Kidney (tissue), 14 donors: ENCODE results near the gene NEUROD4. TPM values are rescaled to one million over a fixed set of nuclear protein-coding genes. Genes with fewer than 3 reads are reported as not detected.

Source experiments
- DNase-seq, 5 donors: peaks; one replicate each; pipeline ENCODE4 v3.0.0-alpha.2; 2013 to 2020
- FAIRE-seq: peaks from 2 replicates; lab custom pipeline; 2012; peaks lifted over from hg19 to GRCh38; lab: Jason Lieb, UNC
- H3K27ac ChIP-seq, 2 donors: one replicate each; pipeline ENCODE4 v1.7.0; 2013; ENCODE audit warnings: low read depth in 2 of 2, low read length in 2 of 2, inconsistent platforms in 1 of 2
- H3K27me3 ChIP-seq: one replicate; pipeline ENCODE4 v1.7.1; 2013; ENCODE audit warnings: low read length, inconsistent platforms; ENCODE audit not compliant: control insufficient read depth, insufficient read depth
- H3K36me3 ChIP-seq, 3 donors: one replicate each; pipeline versions ENCODE4 v1.7.0 to v1.7.1; 2013; ENCODE audit warnings: low read length in 3 of 3, control low read depth in 1 of 3, inconsistent platforms in 1 of 3; ENCODE audit not compliant: insufficient read depth in 3 of 3, control insufficient read depth in 2 of 3
- H3K4me1 ChIP-seq, 3 donors: one replicate each; pipeline versions ENCODE4 v1.7.0 to v1.7.1; 2013; ENCODE audit warnings: low read length in 3 of 3, inconsistent platforms in 1 of 3, low read depth in 1 of 3; ENCODE audit not compliant: control insufficient read depth in 2 of 3, insufficient read depth in 2 of 3
- H3K4me3 ChIP-seq, 3 donors: one replicate each; pipeline versions ENCODE4 v1.7.0 to v1.8.1; 2013; ENCODE audit warnings: low read length in 3 of 3, control low read depth in 1 of 3, inconsistent platforms in 1 of 3
- H3K9ac ChIP-seq, 3 donors: one replicate each; pipeline versions ENCODE4 v1.7.0 to v1.7.1; 2013; ENCODE audit warnings: low read length in 3 of 3, control low read depth in 1 of 3, inconsistent platforms in 1 of 3
- H3K9me3 ChIP-seq, 3 donors: one replicate each; pipeline versions ENCODE4 v1.7.0 to v1.7.1; 2013; ENCODE audit warnings: low read length in 3 of 3, control low read depth in 1 of 3, inconsistent platforms in 1 of 3; ENCODE audit not compliant: control insufficient read depth in 2 of 3, insufficient read depth in 1 of 3
- CTCF ChIP-seq: IDR thresholded peaks from 3 replicates; pipeline ENCODE4 v1.5.1; 2012; ENCODE audit warnings: mild to moderate bottlenecking, moderate library complexity, borderline replicate concordance; ENCODE audit not compliant: insufficient read depth; ENCODE audit errors: extremely low read depth
- intact Hi-C: fragments of 100-400 bp; cut with DNase I; formaldehyde crosslinking; loops from one replicate; pipeline ENCODE4 v1.11.1; 2022
- polyA plus RNA-seq: library from polyadenylated mRNA; stranded (reverse); fragments of 350-450 nt; fragmentation: Illumina TruSeq; extraction: RNeasy Lipid Tissue Mini Kit (QIAGEN cat#74804); gene quantifications from one replicate; pipeline ENCODE4 v1.2.3, GENCODE V29; 2014; ENCODE audit warnings: low read depth, low replicate concordance; ENCODE audit not compliant: insufficient read depth
- total RNA-seq: library from RNA; stranded (reverse); fragmentation: NEBNext Ultra II Directional; extraction: Animal tissue kit (Norgen Biotek cat#: 25700); gene quantifications from one replicate; pipeline ENCODE4 v1.2.1, GENCODE V29; 2021
- donor health status: control.
- donor health status: control.
- donor health status: control.
- donor health status: control.
- donor health status: control.
- donor health status: DM: yes; HTN: yes; CAD: no.
- donor health status: Normal renal cell carcinoma (clear cell type).

NEUROD4 gene
- total and polyA plus RNA-seq, 2 donors from 2014 or later: not detected

- no peak overlapping the region for H3K27ac ChIP-seq
- FAIRE-seq (no peak), DNase-seq (no peak)
- H3K9ac ChIP-seq: no peak overlapping the region
- intact Hi-C loops: no loop called here
- H3K27me3 ChIP-seq: no peaks in the 10 kb centered on the region
- no peak overlapping the region for H3K4me3 ChIP-seq
- H3K36me3 ChIP-seq: no peaks in the 10 kb centered on the region
- no peaks in the 10 kb centered on the region for H3K9me3 ChIP-seq
- no peak for TF ChIP-seq CTCF
- H3K4me1 ChIP-seq: no peaks in the 10 kb centered on the region
Observed at GRCh38 chr12:55065535-55065934, 45.8 kb downstream of the NEUROD4 start.

GRCh38 chr12:55067701-55068100, 47.9 kb downstream of the NEUROD4 start:
- TF ChIP-seq CTCF: no peak
- H3K9me3 ChIP-seq: no peaks in the 10 kb centered on the region
- H3K4me1 ChIP-seq: no peaks in the 10 kb centered on the region
- no peaks in the 10 kb centered on the region for H3K36me3 ChIP-seq
- H3K9ac ChIP-seq: no peak overlapping the region
- H3K27me3 ChIP-seq: no peaks in the 10 kb centered on the region
- H3K4me3 ChIP-seq: no peak overlapping the region
- intact Hi-C loops: no loop called here
- no peak overlapping the region for H3K27ac ChIP-seq
- DNase-seq: no peak
- no peak for FAIRE-seq

GRCh38 chr12:55068416-55069010, 48.7 kb downstream of the NEUROD4 start:
- DNase-seq (peak in 4 of 5 donors; percentile 47 to 77 (median 68)), FAIRE-seq (no peak)
- intact Hi-C loops: no loop called here
- Histone ChIP-seq H3K4me3 (no peak overlapping the region), H3K27ac (no peak overlapping the region), H3K36me3 (no peaks in the 10 kb centered on the region), H3K4me1 (no peaks in the 10 kb centered on the region), H3K27me3 (no peaks in the 10 kb centered on the region), H3K9me3 (no peaks in the 10 kb centered on the region), H3K9ac (no peak overlapping the region)
- peak; percentile 67 for TF ChIP-seq CTCF

DNA sequence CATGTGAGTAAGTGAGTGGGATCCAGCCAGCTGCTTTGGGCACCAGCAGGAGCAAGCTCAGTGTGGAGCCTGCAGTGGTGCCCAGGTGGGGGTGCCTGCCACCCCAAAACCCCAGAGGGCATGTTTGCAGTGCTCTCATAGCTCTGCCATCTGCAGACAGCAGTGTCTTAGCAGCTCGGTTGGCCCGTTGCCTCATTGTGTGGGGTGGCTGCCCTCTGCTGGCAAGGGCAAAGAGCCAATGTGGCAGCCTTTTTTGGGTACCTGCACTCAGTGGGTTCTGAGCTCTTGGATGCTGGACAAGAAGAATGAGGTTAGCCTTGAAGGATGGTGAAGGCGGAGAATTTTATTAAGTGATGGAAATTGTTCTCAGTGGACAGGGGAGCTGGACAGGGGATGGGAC, 52.3 kb downstream of the NEUROD4 start:
- H3K9ac ChIP-seq: no peak overlapping the region
- no peak overlapping the region for H3K4me3 ChIP-seq
- H3K9me3 ChIP-seq: no peaks in the 10 kb centered on the region
- no peaks in the 10 kb centered on the region for H3K27me3 ChIP-seq
- DNase-seq (peak in 1 of 5 donors; percentile 70), FAIRE-seq (no peak)
- TF ChIP-seq CTCF: peak; percentile 37
- H3K4me1 ChIP-seq: no peaks in the 10 kb centered on the region
- H3K36me3 ChIP-seq: no peaks in the 10 kb centered on the region
- no peak overlapping the region for H3K27ac ChIP-seq
- intact Hi-C loops: loop anchor here (10.0 kb wide), 1 partner anchor 77 kb away; no protein-coding TSS in a partner anchor
